Measurements from ENCODE around the gene C21orf91.

DNA sequence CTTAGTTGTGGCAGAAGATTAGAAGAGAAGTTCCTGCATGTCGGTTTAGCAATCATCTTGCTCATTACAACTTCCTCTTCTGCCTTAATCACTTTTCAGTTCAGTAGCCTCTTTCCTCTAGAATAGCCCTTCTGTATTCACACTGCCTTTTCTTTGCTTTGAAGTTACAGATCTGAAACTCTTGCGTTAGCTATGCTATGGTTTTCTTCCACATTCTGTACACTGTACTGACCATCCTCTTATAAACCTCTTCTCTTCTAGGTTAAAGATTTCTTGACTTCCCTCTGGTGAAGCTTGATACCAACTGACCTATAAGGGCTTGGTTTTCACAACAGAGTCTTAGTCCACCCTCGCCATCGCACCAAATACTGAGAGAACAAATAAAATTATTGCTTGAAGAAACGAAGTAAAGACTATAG lies 35.0 kb downstream of the C21orf91 start:
- TF ChIP-seq, protein P1, sequence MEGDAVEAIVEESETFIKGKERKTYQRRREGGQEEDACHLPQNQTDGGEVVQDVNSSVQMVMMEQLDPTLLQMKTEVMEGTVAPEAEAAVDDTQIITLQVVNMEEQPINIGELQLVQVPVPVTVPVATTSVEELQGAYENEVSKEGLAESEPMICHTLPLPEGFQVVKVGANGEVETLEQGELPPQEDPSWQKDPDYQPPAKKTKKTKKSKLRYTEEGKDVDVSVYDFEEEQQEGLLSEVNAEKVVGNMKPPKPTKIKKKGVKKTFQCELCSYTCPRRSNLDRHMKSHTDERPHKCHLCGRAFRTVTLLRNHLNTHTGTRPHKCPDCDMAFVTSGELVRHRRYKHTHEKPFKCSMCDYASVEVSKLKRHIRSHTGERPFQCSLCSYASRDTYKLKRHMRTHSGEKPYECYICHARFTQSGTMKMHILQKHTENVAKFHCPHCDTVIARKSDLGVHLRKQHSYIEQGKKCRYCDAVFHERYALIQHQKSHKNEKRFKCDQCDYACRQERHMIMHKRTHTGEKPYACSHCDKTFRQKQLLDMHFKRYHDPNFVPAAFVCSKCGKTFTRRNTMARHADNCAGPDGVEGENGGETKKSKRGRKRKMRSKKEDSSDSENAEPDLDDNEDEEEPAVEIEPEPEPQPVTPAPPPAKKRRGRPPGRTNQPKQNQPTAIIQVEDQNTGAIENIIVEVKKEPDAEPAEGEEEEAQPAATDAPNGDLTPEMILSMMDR (IDR thresholded peaks at IDR 0.05; ENCODE audit: low read depth, low read length) = no peak
- no peak for TF ChIP-seq POLR2A (IDR thresholded peaks at IDR 0.05; ENCODE audit: extremely low read depth, insufficient read length)
